HUDEP-2 (cell line): ENCODE results near the gene KIAA0753.

Source experiments
- DNase-seq, 76 experiments: peaks; one replicate each; lab custom pipeline; 2025; ENCODE audit not compliant: unreplicated experiment in 76 of 76; lab: John Stamatoyannopoulos, UW

The KIAA0753 gene

DNA sequence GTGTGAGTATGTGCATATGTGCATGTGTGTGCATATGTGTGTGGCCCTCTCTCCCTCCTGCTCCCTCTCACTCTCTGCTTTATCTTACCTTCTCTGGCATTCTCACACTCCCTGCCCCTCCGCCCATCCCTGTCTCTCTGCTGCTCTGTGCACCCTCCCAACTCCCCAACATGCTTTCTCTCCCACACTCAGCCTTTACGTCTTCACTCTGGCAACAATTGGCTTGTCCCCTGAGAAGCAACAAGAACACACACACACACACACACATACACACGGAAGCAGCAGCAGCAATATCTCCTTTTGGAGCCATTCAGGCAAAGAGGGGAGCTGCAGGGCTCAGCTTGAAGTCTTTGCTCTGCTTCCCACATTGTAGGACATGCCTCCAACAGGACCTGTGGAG is 112.0 kb downstream of the KIAA0753 start:
- DNase-seq, result no peak
